Stomach (tissue), 9 donors: ENCODE results near the gene BBIP1. TPM values are rescaled to one million over a fixed set of nuclear protein-coding genes. Genes with fewer than 3 reads are reported as not detected.

ENCODE experiments used
- DNase-seq, 2 donors: peaks; one replicate each; pipeline versions ENCODE4 v3.0.0 to v3.0.0-alpha.2; 2013 to 2019
- H3K27ac ChIP-seq, 5 donors: fragments of 200-600 bp in 4 of 5; sonication (generic) in 4 of 5; one replicate each; pipeline ENCODE4 v1.5.1; 2013 to 2019; ENCODE audit warnings: mild to moderate bottlenecking in 1 of 5, moderate library complexity in 1 of 5
- H3K27me3 ChIP-seq, 3 donors: fragments of 200-600 bp; sonication (generic); one replicate each; pipeline ENCODE4 v1.5.1; 2017 to 2019; ENCODE audit warnings: mixed run types in 1 of 3
- H3K36me3 ChIP-seq, 4 donors: fragments of 200-600 bp; sonication (generic); 1 replicate in 3 of 4; 2 replicates in 1 of 4; pipeline ENCODE4 v1.5.1; 2016 to 2019
- H3K4me1 ChIP-seq, 4 donors: fragments of 200-600 bp; sonication (generic); one replicate each; pipeline ENCODE4 v1.5.1; 2016 to 2019
- H3K4me3 ChIP-seq, 4 donors: fragments of 200-600 bp; sonication (generic) in 3 of 4; one replicate each; pipeline ENCODE4 v1.5.1; 2016 to 2019; ENCODE audit warnings: mild to moderate bottlenecking in 1 of 4
- H3K9me3 ChIP-seq, 4 donors: fragments of 200-600 bp; sonication (generic); one replicate each; pipeline ENCODE4 v1.5.1; 2016 to 2019
- CTCF ChIP-seq, 7 experiments: fragments of 450-650 bp in 4 of 7; fragments of 200-600 bp in 3 of 7; sonication (generic) in 3 of 7; IDR thresholded peaks; one replicate each; pipeline ENCODE4 v1.5.1; 2016 to 2019; ENCODE audit warnings: antibody characterized with exemption in 7 of 7, control low read depth in 2 of 7, mild to moderate bottlenecking in 1 of 7
- EP300 ChIP-seq: sonication (generic); formaldehyde crosslinking; IDR thresholded peaks from one replicate; pipeline ENCODE4 v1.6.1; 2017; ENCODE audit warnings: antibody characterized with exemption
- POLR2A ChIP-seq, 4 donors: fragments of 450-650 bp; IDR thresholded peaks; one replicate each; pipeline ENCODE4 v1.6.1; 2016; ENCODE audit warnings: antibody characterized with exemption in 4 of 4, control low read depth in 2 of 4, mild to moderate bottlenecking in 1 of 4, moderate library complexity in 1 of 4
- POLR2AphosphoS5 ChIP-seq, 3 donors: sonication (generic); formaldehyde crosslinking; IDR thresholded peaks; one replicate each; pipeline ENCODE4 v1.6.1; 2016; ENCODE audit warnings: antibody characterized with exemption in 3 of 3
- WGBS, 5 donors: extraction: QIAGEN DNeasy Blood & Tissue Kit in 3 of 5; methylation state at CpG; one replicate each; pipeline versions ENCODE4 v1.1.5 to v1.1.7; 2013 to 2018; 5-methylcytosine and 5-hydroxymethylcytosine counted together
- intact Hi-C: fragments of 100-400 bp; cut with DNase I; formaldehyde crosslinking; loops from one replicate; pipeline ENCODE4 v1.15.1; 2023; ENCODE audit warnings: low total_unique reads
- polyA plus RNA-seq, 3 donors: library from polyadenylated mRNA; stranded (reverse); fragments of 200-250 nt; gene quantifications; one replicate each; pipeline ENCODE4 v1.2.3, GENCODE V29; 2013
- total RNA-seq, 5 donors: library from RNA; depleted of rRNA; stranded (reverse); fragments of >200 nt; gene quantifications; one replicate each; pipeline versions ENCODE4 v1.1.0 to v1.2.3, GENCODE V29; 2014 to 2016
- donor health status: healthy with polysubstance abuse.
- donor health status: Bipolar disorder and iron deficiency.
- donor health status: healthy.

BBIP1 gene
- total and polyA plus RNA-seq, 8 donors, result 0.58 to 125 (median 24.4) TPM

DNA sequence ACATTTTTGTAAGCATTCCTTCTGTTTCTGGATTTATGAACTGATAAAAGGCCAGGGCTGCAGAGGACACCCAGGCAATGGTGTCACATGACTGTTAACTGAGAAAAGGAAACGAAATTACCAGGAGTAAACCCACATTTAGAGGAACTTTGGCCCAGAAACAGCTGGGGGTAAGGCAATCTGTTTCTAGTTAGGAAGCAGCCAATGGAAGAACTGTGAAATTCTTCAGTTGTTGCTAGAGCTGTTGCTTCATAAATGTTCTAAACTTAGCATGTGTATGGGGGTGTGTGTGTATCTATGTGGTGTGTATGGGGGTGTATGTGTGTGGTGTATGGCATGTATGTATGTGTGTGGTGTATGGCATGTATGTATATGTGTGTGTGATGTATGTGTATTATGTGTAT is 59.0 kb downstream of the BBIP1 start:
- Histone ChIP-seq H3K36me3 (no peaks in the 10 kb centered on the region), H3K4me1 (peaks cover 52 to 81% (median 65%) of the 10 kb centered on the region in 4 donors), H3K4me3 (no peak overlapping the region), H3K27ac (peak overlapping the region; percentile 80 to 99 (median 97)), H3K27me3 (no peaks in the 10 kb centered on the region), H3K9me3 (no peaks in the 10 kb centered on the region)
- WGBS, 5 donors, result 2 to 32% (median 11%) methylated on average over 1 of the region's 1 CpG
- TF ChIP-seq EP300 (no peak), CTCF (IDR thresholded peaks at IDR 0.05) (no peak), POLR2AphosphoS5 (IDR thresholded peaks at IDR 0.05) (no peak), POLR2A (IDR thresholded peaks at IDR 0.05) (no peak)
- DNase-seq, result no peak
- intact Hi-C loops, result no loop called here

DNA sequence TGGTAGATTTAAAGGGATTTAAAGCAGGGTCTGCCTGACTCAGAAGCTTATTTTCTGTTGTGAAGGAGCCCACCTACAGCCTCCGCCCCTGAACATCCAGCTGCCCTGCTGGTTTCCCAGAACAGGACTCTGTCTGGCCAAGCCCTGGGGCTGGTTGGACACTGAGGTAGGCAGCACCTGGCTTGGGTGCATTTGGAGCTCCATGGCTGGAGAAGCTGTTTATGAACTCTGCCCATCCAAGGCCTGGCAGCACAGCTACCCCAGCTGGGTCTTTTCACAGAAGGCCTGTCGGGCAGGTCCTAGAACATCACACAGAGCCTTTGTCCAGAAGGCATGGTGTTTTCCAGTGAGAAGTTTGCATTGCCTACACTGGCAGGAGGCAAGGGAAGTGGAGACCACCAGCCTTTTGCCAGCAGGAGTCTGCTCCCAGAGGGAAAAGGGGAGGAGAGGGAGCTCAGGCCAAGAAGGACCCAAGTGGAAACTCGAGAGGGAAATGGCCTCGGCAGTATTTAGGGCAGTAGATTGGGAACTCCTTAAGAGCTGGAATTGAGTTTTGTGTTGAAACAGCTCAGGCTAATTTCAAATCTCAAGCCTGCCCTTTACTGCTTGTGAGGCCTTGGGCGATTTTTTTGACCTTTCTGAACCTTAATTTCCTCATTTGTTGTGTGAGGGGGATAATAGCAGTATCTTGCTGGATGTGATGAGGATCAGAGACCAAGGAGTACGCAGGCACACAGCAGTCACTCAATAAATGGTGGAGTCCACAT is 59.6 kb downstream of the BBIP1 start:
- no peaks in the 10 kb centered on the region for H3K27me3 ChIP-seq
- 57 to 74% (median 65%) methylated on average over 5 to 6 of the region's 6 CpGs for WGBS, 5 donors
- H3K4me3 ChIP-seq, result no peak overlapping the region
- intact Hi-C loops, result no loop called here
- no peaks in the 10 kb centered on the region for H3K36me3 ChIP-seq
- H3K4me1 ChIP-seq, result peaks cover 47 to 80% (median 67%) of the 10 kb centered on the region in 4 donors
- no peak for DNase-seq
- H3K9me3 ChIP-seq, result no peaks in the 10 kb centered on the region
- peak overlapping the region; percentile 80 to 99 (median 97) for H3K27ac ChIP-seq
- no peak for TF ChIP-seq CTCF (IDR thresholded peaks at IDR 0.05)
- no peak for TF ChIP-seq POLR2AphosphoS5 (IDR thresholded peaks at IDR 0.05)
- no peak for TF ChIP-seq POLR2A (IDR thresholded peaks at IDR 0.05)
- no peak for TF ChIP-seq EP300

GRCh38 chr10:110858297-110858934 is 60.6 kb downstream of the BBIP1 start:
- Histone ChIP-seq H3K36me3 (no peaks in the 10 kb centered on the region), H3K4me1 (peaks cover 40 to 73% (median 62%) of the 10 kb centered on the region in 4 donors), H3K27me3 (no peaks in the 10 kb centered on the region), H3K27ac (peak overlapping the region; percentile 80 to 99 (median 97)), H3K4me3 (peak overlapping the region in 1 of 4 donors; percentile 22), H3K9me3 (no peaks in the 10 kb centered on the region)
- no peak for DNase-seq
- WGBS, 5 donors, result 4 to 29% (median 17%) methylated on average over 1 of the region's 1 CpG
- intact Hi-C loops, result no loop called here
- peak; percentile 11 to 89 (median 89) for TF ChIP-seq POLR2AphosphoS5 (IDR thresholded peaks at IDR 0.05)
- no peak for TF ChIP-seq CTCF (IDR thresholded peaks at IDR 0.05)

DNA sequence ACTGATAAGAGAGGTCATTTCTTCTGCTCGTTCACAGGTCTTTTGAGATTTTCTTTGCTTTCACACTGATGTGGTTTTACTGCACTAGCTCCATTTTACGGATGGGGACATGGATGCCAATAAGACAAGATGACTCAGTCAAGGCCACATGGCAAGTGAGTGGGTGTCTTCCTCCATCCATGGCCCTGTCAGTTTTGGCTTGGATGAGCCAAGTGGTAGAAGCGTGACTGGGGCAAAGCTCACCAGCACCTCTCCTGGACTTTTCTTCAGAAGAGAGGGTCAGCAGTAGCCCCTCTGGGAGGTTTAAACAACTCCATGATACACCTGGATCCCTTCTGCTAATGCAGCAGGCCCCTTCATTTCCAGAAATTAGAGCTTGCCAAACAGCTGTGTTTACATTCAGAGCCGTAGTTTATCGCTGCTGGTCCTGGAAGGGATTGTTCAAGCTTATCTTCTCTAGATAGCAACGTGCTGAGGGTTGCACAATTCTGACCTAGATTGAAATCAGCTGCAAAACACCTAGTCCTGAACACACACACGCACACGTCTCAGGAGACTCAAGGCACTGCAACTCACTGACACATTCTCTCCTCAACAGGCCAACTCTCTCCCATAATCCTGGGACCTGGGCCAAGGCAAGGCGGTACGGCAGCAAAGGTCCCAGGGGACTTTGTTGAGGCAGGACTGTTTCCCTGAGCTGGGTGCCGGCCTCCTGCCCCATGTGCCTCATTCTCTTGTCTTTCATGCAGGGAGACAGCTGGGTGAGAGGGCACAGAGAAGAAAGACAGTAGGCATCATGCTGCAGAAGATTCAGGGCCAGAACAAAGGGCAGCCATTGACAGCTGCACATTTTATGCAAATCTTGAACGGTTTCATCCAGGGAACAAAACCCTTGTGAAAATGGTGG is 61.5 kb downstream of the BBIP1 start:
- Histone ChIP-seq H3K36me3 (no peaks in the 10 kb centered on the region), H3K4me1 (peaks cover 40 to 82% (median 64%) of the 10 kb centered on the region in 4 donors), H3K9me3 (no peaks in the 10 kb centered on the region), H3K27ac (peak overlapping the region; percentile 80 to 99 (median 97)), H3K27me3 (no peaks in the 10 kb centered on the region), H3K4me3 (peak overlapping the region in 1 of 4 donors; percentile 22)
- TF ChIP-seq CTCF (IDR thresholded peaks at IDR 0.05) (peak in 1 of 7 experiments; percentile 18), POLR2AphosphoS5 (IDR thresholded peaks at IDR 0.05) (peak; percentile 51 to 97 (median 97)), EP300 (no peak)
- DNase-seq, result peak; percentile 88 to 91
- intact Hi-C loops, result no loop called here
- 21 to 38% (median 21%) methylated on average over 12 of the region's 12 CpGs for WGBS, 5 donors
